ENCODE measurements around the gene SERPINE2. TPM values are rescaled to one million over a fixed set of nuclear protein-coding genes. Genes with fewer than 3 reads are reported as not detected.

The SERPINE2 gene
- 501 and 1,107 TPM in 2 replicates for total RNA-seq

DNA sequence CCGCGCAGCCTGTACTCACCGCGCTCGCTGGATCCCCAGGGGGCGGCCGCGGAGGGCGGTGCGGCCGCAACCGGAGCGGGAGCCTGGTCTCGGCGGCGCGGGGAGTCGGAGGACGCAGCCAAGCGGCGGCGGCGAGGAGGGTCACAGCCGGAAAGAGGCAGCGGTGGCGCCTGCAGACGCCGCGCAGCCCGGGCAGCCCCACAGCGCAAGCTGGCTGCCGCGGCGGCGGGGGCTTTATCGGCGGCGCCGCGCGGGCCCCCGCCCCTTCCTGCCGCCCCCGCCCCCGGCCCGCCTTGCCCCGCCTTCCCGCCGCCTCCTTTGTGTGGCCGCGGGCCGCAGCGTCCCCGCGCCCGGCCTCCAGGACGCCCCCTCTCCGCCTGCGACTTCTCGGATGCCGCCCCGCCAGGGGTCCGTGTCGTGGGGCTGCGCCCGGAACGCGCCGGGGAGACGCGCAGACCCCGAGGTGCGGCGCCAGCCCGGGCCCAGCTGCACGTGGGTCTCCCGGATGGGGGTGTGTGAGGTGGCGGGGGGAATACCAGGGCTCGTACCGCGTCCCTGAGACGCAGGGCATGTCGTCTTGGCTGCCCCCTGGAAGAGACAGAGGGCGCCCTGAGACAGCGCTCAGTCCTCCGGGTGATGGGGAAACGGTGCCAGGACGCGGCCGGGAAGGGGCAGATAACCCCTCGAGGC, at the start of gene SERPINE2:
TSS of gene SERPINE2 (minus strand) at position 207 of the 690 bp plus-strand sequence. CDS start 37,386 bp downstream, outside the sequence.

DNA sequence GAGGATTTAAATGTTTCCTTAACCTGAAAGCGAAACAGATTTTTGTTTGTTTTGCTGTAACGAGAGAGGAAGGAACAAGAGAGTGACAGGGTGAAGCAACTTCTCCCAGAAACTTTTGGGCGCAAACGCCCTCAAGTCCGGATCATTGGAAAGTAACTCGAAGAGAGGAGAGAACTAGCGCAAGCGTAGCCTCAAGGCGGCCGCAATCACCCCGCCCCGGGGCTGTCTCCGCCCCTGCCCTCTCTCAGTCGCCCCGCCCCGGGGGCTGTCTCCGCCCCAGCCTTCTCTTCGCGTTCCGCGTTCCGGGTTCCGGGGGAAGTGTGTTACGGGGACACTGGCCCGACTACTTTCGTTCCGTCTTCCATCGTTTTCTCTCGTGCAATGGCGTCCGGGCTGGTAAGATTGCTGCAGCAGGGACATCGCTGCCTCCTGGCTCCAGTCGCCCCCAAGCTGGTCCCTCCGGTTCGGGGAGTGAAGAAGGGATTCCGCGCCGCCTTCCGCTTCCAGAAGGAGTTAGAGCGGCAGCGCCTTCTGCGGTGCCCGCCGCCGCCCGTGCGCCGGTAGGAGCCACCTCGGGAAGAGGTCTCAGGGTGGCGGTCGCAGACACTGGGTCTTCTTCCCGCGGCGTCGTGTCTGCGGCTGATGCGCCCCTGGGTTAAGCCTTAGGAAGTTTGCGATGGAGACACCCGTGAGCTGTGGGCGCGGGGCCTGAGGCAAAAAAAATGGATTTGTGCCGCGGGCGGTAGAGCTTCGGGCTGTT, 81.8 kb downstream of the SERPINE2 start, which contains the start of gene MRPL44:
TSS of gene MRPL44 (plus strand) at position 372 of the 760 bp plus-strand sequence. CDS start at position 382, 10 bp downstream.

DNA sequence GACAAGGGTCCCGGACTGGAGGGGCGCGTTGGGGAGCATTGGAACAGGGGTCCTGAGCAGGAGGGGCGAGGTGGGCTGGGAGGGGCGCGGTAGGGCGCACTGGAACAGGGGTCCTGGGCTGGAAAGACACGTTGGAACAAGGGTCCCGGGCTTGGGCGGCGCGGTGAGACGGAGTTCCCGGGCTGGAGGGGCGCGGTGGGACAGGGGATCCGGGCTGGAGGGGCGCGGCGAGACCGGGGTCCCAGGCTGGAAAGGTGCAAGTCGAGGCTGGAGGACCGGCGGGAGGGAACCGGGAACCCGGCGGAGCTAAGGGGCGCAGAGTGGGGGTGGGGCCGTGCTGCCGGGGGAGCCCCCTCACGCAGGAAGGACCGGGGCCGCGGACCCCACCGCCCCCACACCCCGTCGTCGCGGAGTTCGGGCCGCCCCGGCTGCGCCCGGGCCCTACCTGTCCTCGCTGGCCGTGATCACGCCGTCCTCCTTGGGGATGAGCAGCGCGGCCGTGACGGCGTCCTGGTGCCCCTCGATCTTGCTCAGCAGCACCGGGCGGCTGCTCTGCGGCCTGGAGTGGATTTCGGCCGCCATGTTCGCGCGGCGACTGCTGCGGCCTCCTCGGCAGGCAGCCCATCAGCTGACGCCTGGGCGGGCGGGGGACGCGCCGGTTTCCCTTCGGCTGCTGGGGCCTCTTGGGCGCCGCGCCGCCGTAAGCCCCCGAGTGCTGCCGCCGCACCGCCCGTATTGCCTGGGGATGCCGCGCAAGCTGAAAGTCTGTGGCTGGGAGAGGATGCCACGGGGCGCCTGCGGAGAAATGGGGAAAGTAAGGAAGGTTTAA, 94.2 kb downstream of the SERPINE2 start, which contains the start of gene WDFY1:
TSS of gene WDFY1 (minus strand) at position 633 of the 829 bp plus-strand sequence. CDS start at position 582, 51 bp downstream.

Other genes with a start within 250 kb of the SERPINE2 start
- 22.6 and 28.7 TPM in 2 replicates for gene AP1S3, start 201.7 kb downstream of the SERPINE2 start, total RNA-seq
- gene WDFY1, start 94.0 kb downstream of the SERPINE2 start, total RNA-seq = 110 and 138 TPM in 2 replicates
- gene MRPL44, start 81.8 kb downstream of the SERPINE2 start, total RNA-seq = 21.3 and 25.1 TPM in 2 replicates

Data from aortic smooth muscle cell (primary cell).